Lower lobe of right lung (tissue), 2 donors: ENCODE measurements around the gene GORASP2. TPM values are rescaled to one million over a fixed set of nuclear protein-coding genes. Genes with fewer than 3 reads are reported as not detected.

ENCODE experiments used
- ATAC-seq, 2 donors: fragments of 200-7000 bp; cut with Tn5 transposase; one replicate each; pipeline ENCODE4 v1.9.1; 2020 to 2022; ENCODE audit warnings: mild to moderate bottlenecking in 2 of 2, moderate library complexity in 2 of 2
- DNase-seq: peaks from one replicate; pipeline ENCODE4 v3.0.0-alpha.2; 2020
- H3K27ac ChIP-seq: fragments of 200-600 bp; one replicate; pipeline ENCODE4 v1.8.0; 2022
- H3K27me3 ChIP-seq: fragments of 200-600 bp; one replicate; pipeline ENCODE4 v1.8.0; 2022; ENCODE audit warnings: low read depth
- H3K36me3 ChIP-seq: fragments of 200-600 bp; one replicate; pipeline ENCODE4 v1.8.0; 2022; ENCODE audit warnings: mild to moderate bottlenecking
- H3K4me1 ChIP-seq: fragments of 200-600 bp; one replicate; pipeline ENCODE4 v1.8.0; 2022
- H3K4me3 ChIP-seq: fragments of 200-600 bp; one replicate; pipeline ENCODE4 v1.8.0; 2022; ENCODE audit warnings: mild to moderate bottlenecking
- H3K9me3 ChIP-seq: fragments of 200-600 bp; one replicate; pipeline ENCODE4 v1.8.0; 2022
- CTCF ChIP-seq: fragments of 200-600 bp; IDR thresholded peaks from one replicate; pipeline ENCODE4 v1.8.0; 2022; ENCODE audit warnings: antibody characterized with exemption, mild to moderate bottlenecking
- intact Hi-C: fragments of 100-400 bp; cut with DNase I; formaldehyde crosslinking; loops from one replicate; pipeline ENCODE4 v1.11.0; 2022
- total RNA-seq: library from RNA; stranded (reverse); fragmentation: NEBNext Ultra II Directional; extraction: Animal tissue kit (Norgen Biotek cat#: 25700); gene quantifications from one replicate; pipeline ENCODE4 v1.2.1, GENCODE V29; 2021
- donor health status: DM: no; HTN: yes; CAD: no; lungs with severe emphysema.

GORASP2 gene
- total RNA-seq, 1 donor from 2014 or later: 64.9 TPM

DNA sequence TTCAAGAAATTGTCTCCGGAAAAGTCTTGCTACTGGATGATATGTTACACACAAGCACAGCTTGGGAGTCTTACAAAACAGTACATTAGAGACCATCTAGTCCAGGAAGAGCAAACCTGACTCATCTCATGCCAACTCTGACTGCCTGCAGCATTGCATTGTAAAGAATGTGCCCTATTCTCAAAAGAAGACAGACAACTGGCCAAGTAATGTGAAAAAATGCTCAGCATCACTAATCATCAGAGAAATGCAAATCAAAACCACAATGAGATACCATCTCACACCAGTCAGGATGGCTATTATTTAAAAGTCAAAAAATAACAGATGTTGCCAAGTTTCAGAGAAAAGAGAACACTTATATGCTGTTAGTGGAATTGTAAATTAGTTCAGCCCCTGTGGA is 42.7 kb upstream of the GORASP2 start:
- TF ChIP-seq CTCF: no peak
- no peak for ATAC-seq

DNA sequence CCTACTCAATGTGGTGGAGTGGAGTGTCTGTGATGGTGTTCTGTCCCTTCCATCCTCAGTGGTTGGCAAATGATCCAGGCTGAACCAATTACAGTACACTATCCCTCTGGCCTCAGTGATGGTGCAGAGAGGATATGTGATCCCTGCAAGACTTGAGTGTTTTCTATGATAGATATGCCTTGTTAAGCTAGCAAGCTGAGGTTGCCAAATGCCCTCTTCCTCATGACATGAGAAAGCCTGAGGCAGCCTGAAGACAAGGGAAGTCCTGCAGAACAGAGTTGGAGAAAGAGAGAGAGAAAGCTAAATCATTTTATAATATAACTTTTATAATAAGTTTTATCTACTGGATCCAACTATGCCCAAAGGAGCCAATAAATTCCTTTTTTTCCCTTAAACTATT is 41.6 kb upstream of the GORASP2 start:
- no peak for ATAC-seq
- Histone ChIP-seq H3K9me3 (no peaks in the 10 kb centered on the region), H3K4me3 (no peak overlapping the region), H3K36me3 (no peaks in the 10 kb centered on the region), H3K4me1 (no peaks in the 10 kb centered on the region), H3K27me3 (no peaks in the 10 kb centered on the region), H3K27ac (no peak overlapping the region)
- intact Hi-C loops: no loop called here
- DNase-seq: no peak
- no peak for TF ChIP-seq CTCF

More for the DNA sequence above, 42.7 kb upstream of the GORASP2 start:
- no peak for DNase-seq
- no peaks in the 10 kb centered on the region for H3K4me1 ChIP-seq
- H3K4me3 ChIP-seq: no peak overlapping the region
- H3K27ac ChIP-seq: no peak overlapping the region
- no peaks in the 10 kb centered on the region for H3K9me3 ChIP-seq
- H3K36me3 ChIP-seq: no peaks in the 10 kb centered on the region
- H3K27me3 ChIP-seq: no peaks in the 10 kb centered on the region
- intact Hi-C loops: no loop called here

GRCh38 chr2:170887896-170888295 is 41.2 kb upstream of the GORASP2 start:
- DNase-seq (no peak), ATAC-seq (no peak)
- H3K36me3 ChIP-seq: no peaks in the 10 kb centered on the region
- no peaks in the 10 kb centered on the region for H3K9me3 ChIP-seq
- intact Hi-C loops: no loop called here
- no peaks in the 10 kb centered on the region for H3K4me1 ChIP-seq
- H3K27me3 ChIP-seq: no peaks in the 10 kb centered on the region
- no peak overlapping the region for H3K27ac ChIP-seq
- H3K4me3 ChIP-seq: no peak overlapping the region
- TF ChIP-seq CTCF: no peak

GRCh38 chr2:170891893-170892292 is 37.2 kb upstream of the GORASP2 start:
- Histone ChIP-seq H3K36me3 (no peaks in the 10 kb centered on the region), H3K9me3 (no peaks in the 10 kb centered on the region), H3K4me3 (no peak overlapping the region), H3K27ac (no peak overlapping the region), H3K4me1 (no peaks in the 10 kb centered on the region), H3K27me3 (no peaks in the 10 kb centered on the region)
- DNase-seq (no peak), ATAC-seq (no peak)
- no peak for TF ChIP-seq CTCF
- intact Hi-C loops: no loop called here

- intact Hi-C loops: no loop called here
- Histone ChIP-seq H3K4me1 (no peaks in the 10 kb centered on the region), H3K27me3 (no peaks in the 10 kb centered on the region), H3K27ac (no peak overlapping the region), H3K9me3 (no peaks in the 10 kb centered on the region), H3K4me3 (no peak overlapping the region), H3K36me3 (no peaks in the 10 kb centered on the region)
- ATAC-seq: no peak
- no peak for DNase-seq
- no peak for TF ChIP-seq CTCF
These were observed 36.6 kb upstream of the GORASP2 start for GRCh38 chr2:170892391-170892951.
